AG09319 (cell line): ENCODE results near the gene SCUBE1.

Experiments
- DNase-seq: peaks from one replicate; pipeline ENCODE4 v3.0.0-alpha.2; 2010; ENCODE audit warnings: low read depth; ENCODE audit errors: extremely low read depth
- CTCF ChIP-seq: IDR thresholded peaks from 2 replicates; pipeline ENCODE4 v1.5.1; 2011; ENCODE audit warnings: low read depth, mild to moderate bottlenecking, inconsistent platforms, low read length, moderate library complexity

The SCUBE1 gene

GRCh38 chr22:43171607-43172006 is 171.6 kb downstream of the SCUBE1 start:
- TF ChIP-seq CTCF, result no peak
- DNase-seq, result no peak

GRCh38 chr22:43171019-43171491 is 172.1 kb downstream of the SCUBE1 start:
- no peak for DNase-seq
- TF ChIP-seq CTCF, result no peak

GRCh38 chr22:43170131-43170480 is 173.1 kb downstream of the SCUBE1 start:
- DNase-seq, result no peak
- TF ChIP-seq CTCF, result no peak

- no peak for TF ChIP-seq CTCF
- DNase-seq, result no peak
Observed at GRCh38 chr22:43169310-43170130, 173.7 kb downstream of the SCUBE1 start.

- TF ChIP-seq CTCF, result no peak
- peak; percentile 30 for DNase-seq
Observed at GRCh38 chr22:43168471-43169309, 174.5 kb downstream of the SCUBE1 start.

GRCh38 chr22:43167001-43167589 is 176.1 kb downstream of the SCUBE1 start:
- DNase-seq, result no peak
- TF ChIP-seq CTCF, result no peak
